ENCODE data around the gene ASPG.

ASPG gene

DNA sequence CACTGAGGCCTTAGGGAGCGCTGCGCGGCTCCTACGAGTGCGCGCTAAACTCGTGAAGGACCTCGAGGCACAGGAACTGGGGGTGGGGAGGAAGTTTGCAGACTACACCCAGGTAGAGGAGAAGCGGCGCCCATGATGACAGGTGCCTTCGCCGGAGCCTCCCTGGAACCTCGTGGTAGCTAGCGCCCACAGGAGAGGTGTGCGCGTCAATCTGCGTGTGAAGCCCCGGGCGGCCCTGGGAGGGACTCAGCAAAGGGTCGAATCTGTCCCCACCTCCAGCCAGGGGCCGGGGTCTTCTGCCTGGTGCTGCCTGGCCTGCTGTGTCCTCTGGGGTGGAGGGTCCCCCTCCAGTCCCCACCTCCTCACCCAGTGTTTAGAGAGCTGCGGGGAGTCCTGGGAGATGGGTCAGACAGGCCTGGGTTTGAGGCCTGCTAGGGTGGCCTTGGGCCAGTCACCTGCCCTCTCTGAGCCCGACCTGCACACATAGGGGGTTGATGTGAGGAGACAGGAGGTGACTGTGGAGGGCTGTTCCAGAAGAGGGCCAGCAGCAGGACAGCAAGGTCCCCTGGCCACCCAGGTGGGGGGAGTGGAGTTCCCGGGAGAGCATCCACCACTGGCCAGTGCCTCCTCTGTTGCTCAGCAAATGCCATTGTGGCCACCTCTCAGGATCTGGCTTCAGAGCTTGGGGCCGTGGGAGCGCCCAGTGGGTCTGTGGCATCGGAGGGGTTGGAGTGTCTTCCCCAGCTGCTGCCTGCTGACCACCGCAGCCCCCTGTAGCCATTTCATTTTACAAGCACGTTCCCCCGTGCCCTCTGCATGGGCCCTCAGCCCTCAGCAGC lies 32.7 kb downstream of the ASPG start:
- no peak for DNase-seq

DNA sequence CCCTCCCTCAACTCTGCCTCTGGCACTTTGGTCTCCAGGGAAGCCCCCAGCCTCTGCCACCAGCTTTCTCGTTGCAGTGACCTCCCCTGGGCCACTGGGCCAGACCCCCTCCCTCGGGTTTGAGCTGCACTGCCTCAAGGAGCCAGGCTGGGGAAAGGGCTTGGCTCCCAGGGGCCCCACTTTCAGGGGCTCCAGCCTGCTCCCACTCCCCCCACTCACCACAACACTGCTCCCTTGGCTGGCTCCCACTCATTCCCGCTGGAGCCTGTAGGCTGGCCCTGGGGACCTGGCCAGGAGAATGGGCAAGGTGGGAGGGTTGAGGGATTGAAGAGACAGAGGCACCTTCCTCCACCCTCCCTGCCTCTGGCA lies 33.6 kb downstream of the ASPG start:
- DNase-seq: no peak

DNA sequence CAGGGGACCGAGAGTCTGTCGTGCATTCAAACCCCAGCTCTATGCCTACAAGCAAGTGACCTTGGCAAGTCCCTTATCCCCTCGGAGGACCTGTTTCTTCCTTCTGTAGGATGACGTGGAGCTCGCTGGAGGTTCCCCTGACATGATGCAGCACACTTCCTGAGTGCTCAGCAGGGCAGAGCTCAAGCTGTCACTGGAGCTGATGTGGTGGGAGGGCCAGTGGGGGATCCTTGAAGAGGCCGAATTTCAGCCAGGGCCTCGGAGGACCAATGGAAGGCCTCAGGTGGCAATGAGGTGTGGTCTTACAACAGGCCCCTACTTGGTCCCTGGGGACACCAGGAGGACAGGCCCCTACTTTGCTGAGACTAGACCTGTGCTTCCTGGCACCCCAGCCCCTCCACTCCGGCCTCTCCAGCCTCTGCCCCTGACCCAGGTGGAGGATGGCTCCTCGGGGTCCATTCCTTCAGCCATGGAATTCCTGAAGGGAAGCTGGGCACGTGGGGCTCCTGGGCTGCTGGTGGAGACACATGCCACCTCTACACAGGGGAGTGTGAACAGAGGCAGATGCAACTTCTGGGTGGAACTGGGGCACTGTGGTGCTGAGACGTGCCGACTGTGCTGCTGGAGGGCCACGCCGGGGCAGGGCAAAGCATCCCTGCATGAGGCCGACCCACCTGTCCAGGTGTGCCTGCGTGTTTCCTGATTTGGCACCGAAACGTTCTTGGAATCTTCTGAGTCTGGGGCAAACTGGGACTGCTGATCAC lies 34.2 kb downstream of the ASPG start:
- DNase-seq: no peak

DNA sequence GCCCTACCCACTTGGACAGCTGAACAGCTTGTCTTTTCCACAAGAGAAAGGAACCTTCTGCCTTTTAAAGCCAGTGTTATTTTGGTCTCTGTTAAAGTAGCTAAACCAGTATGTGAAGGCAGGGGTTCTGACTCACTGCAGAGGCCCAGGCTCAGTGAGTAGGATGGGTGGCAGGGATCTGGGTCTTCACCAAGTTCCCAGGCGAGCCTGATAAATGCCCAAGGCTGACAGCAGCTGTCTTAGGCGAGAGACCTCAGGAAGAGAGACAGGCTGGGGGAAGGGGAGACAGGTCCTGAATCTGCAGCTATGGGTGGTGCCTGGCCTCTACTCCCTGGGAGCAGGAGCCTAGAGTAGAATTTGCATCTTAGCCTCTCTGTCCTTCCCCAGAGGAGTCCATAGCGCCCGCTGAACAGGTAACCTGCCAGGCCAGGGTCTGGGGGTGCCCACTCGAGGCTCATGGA lies 34.8 kb downstream of the ASPG start:
- no peak for DNase-seq

DNA sequence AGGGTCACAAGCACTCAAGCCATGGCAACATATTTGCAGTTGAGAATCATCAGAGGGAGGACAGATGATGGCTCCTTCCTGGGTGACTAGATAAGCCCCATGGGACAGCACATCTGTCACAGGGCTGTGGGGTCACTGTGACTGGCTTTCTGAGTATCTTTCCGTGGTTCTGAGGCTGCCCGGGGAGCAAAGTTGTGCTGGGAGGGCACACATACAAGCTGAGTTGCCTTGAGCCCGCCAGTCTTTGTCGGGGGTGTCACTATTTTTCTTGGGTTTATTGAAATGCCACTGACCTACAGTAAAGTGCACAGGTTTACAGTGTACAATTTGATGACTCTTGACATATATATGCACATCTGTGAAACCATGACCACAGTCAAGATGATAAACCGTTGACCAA lies 35.6 kb downstream of the ASPG start:
- no peak for DNase-seq

DNA sequence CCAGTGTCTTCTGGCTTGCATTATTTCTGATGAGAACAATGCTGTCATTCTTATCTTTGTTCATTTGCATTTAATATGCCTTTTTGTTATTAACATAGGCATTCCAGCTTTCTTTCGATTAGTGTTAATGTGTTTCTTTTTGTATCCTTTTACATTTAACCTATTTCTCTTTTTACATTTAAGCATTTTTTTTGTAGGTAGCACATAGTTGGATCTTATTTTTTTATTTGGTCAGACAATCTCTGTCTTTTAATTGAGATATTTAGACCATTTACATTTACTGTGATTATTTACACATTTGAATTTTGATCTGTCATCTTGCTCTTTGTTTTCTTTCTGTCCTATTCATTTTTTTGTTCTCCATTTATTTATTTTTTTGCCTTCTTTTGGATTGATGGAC lies 38.4 kb downstream of the ASPG start:
- DNase-seq: no peak

DNA sequence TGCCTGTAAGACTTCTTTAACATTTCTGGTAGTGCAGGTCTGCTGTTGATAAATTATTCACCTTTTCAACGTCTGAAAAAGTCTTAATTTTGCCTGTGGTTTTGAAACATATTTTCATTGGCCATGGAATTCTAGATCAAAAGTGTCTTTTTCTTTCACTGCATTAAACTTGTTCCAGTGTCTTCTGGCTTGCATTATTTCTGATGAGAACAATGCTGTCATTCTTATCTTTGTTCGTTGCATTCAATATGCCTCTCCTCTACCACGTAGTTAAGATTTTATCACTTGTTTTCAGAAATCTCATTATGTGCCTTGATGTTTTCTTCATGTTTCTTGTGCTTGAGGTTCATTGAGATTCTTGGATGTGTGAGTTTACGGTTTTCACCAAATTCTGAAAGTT lies 39.5 kb downstream of the ASPG start:
- no peak for DNase-seq

DNA sequence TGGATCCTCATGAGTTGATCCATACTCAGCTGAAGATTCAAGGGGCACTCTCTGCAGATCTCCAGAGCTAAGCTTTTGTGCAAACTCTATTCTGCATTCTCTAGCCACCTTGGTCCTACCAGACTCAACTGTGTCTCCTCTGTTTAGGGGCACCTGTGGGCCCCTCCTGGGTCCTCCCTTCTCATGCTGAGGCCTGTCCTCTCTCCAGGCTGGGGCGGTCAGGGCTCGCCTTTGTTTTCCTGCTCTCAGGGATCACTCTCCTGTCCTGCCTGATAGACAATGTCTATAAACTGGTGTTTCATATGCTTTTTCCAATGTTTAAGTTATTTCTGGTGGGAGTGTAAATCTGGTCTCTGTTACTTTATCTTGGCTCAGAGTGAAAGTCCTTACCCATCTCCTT lies 41.3 kb downstream of the ASPG start:
- DNase-seq: no peak

DNA sequence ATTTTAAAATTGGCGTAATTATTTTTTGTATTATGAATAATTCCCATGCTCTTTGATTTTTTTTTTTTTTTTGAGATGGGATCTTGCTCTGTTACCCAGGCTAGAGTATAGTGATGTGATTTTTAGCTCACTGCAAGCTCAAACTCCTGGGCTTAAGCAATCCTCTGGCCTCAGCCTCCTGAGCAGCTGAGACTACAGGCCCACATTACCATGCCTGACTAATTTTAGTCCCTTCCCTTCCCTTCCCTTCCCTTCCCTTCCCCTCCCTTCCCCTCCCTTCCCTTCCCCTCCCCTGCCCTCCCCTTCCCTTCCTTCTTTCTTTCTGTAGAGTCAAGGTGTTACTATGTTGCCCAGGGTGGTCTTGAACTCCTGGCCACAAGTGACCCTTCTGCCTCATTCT lies 43.5 kb downstream of the ASPG start:
- DNase-seq: no peak

DNA sequence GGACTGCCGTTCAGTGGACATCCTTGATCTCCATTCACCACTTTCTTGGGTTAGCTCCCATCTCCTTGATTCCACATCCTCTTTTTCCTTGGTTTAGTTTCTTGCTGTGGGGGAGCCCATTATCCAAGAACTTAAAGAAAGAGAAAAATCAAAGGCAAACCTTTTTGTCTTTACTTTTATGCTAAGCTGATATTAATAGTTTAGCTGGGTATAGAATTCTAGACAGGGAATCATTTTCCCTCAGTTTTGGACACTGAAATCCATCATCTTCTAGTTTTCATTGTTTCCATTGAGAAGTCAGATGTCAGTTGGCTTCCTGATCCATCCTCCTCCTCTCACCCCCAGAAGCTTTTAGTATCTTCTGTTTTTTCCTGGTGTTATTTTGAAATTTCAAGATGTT lies 44.1 kb downstream of the ASPG start:
- DNase-seq: no peak

DNA sequence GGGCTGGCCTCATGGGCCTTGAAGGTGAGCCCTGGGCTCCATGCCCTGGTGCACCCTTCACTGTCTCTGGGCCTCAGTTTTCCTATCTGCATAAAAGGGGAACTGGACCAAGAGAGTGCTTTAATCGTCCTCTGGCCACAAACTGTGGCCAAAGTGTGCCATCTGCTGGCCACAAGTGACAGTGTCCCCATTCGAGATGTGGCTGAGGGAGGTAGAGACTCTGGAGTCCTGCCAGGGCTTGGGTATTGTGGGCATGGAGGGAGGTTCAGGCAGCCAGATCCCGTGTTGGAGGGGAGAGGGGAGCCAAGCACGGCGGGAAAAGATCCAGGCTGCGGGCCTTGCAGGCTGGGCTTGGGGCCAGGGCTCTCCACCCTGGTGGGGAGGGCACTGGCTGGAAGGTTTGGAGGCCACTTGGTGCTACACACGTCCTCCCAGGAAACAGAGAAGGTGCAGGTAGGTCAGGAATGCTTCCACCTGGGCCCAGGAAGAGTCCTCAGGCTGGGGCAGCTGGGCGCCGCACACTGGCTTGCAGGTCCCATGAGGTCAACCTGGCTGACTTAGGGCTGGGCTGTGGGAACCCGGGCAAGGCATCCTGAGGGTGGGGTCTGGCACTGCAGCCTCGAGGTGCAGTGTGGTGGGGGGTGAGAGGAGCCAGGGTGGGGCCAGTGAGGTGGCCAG lies 45.6 kb downstream of the ASPG start:
- peak; percentile 49 for DNase-seq

DNA sequence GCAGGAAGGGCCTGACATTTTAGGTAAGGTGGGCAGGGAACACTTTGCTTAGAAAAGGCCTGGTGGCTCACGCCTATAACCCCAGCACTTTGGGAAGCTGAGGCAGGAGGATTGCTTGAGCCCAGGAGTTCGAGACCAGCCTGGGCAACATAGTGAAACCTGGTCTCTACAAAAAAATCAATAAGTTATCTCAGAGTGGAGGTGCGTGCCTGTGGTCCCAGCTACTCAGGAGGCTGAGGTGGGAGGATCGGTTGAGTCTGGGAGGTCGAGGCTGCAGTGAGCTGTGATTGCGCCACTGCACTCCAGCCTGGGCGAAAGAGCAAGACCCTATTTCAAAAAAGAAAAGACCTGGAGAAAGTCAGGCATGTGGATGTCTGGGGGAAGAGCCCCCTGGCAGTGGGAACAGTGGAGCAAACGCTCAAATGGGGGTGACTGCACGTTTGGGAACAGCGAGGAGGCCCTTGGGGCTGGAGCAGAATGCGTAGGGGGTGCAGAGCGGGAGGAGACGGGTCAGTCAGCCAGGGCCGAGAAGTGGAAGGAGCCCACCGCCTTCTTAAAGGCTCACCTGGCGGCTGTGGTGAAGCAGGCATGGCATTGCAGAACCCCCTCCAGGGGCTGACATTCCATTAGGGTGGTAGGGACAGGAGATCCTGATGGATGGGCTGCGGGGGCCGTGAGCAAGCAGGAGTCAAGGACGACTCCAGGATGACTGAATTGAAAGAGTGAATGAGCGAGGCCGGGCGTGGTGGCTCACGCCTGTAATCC lies 46.6 kb downstream of the ASPG start:
- DNase-seq: no peak

DNA sequence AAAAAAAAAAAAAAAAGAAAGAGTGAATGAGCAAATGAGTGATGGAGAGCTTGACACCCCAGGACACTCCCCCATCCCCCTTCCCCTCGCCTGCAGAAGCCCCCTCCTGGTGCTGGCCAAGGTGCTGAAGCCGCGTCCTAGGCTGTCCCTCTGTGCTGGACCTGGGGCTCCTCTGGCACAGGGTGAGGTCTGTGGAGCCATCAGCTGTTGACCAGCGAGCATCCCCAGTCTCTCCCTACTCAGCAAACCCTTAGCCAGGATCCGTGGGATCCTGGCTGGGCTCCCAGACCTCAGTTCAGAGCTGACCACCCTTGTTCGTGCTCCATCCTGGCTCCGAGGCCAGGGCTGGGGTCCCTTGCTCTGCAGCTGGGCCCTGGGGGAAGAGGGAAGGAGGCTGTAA lies 47.5 kb downstream of the ASPG start:
- no peak for DNase-seq

DNA sequence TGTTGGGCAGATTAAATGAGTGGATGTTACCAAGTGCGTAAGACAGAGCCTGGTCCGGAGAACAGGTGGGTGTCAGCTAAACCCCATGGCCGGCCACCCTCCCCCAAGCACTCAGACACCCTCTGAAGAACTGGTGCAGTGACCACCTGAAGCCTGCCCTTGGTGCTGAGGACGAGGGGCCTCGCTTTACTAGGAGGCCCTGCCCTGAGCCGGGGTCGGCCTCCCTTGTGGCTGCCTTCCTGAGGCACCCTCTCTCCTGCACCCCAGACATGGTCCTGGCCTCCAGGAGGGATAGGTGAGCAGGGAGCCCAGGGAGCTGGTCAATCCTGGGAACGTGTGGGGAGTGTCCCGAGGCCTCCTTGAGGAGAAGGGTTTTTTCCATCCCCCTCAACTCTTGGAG lies 48.0 kb downstream of the ASPG start:
- DNase-seq: no peak

DNA sequence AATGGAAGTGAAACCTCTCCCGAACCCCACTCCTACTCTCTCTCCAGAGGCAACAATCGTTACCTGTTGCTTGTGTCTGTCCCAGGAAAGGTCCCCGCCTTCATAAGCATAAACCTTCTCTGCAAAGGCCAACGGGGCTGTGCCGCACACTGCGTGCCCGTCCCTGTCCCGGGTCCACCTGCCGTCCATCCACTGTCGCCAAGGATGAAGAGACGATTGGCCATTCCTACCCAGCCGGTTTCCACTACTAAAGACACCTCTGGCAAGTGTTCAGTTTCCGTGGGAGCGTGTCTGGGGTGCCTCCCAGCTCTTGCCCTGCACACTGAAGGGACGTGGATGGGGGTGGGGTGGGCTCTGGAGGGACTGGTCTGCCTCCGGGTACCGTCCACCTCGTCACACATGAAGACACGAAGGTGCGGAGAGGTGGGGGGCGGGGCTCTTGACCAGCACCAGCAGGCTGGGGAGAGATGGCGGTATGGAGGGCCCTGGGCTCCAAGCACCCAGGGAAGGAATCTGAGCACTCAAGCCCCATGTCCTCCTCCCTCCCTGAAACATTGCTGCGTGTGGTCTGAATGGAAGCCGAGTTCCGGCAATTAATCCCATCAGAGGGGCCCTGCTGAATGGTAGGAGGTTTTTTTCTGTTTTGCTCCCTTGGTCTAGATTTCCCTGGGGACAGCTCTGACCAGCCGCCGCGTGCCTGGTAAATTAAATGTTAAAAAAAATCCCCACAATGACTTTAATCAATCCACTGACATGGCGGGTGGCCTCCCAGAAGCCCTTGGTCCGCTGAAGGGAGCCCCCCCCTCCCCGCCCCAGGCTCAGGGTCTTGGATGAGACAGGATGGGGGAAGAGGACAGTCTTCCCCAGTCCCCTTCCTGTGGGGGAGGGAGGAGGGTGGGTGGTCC lies 48.8 kb downstream of the ASPG start:
- DNase-seq: no peak

DNA sequence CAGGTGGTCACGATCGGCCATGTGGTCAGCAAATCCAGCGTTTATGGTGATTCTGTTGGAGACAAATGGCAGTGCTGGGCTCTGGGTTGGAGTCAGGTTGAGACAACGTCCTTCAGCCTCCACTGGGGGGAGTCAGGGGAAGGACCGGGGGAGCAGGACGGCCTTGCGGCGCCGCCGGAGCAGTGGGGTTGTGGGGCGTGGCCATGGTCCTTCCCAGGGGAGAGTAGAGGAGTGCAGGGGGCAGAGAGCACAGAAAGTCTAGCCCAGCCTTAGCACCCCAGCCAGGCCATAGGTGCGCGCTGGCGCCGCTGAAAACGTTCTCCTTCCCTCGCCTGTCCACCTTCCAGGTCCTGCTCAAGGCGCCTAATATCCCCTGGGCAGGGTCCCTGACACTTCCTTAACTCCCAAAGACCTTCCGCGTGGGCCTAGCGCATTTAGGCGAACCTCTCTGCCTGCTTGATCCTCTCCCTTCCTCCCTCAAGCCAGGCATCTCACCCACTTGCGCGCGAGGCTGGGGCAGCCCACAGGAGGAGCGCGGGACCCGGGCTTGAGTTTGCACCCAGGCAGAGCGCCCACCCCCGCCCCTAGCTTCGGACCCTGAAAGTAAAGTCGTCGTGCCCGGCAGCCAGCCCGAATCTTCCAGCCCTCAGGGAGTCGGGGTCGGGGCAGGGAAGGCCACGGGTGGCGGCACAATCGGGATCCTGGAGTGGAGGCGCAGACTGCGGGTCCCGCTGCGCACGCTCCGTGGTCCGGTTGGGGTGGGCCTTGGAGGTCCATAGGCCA lies 49.8 kb downstream of the ASPG start:
- DNase-seq: no peak

DNA sequence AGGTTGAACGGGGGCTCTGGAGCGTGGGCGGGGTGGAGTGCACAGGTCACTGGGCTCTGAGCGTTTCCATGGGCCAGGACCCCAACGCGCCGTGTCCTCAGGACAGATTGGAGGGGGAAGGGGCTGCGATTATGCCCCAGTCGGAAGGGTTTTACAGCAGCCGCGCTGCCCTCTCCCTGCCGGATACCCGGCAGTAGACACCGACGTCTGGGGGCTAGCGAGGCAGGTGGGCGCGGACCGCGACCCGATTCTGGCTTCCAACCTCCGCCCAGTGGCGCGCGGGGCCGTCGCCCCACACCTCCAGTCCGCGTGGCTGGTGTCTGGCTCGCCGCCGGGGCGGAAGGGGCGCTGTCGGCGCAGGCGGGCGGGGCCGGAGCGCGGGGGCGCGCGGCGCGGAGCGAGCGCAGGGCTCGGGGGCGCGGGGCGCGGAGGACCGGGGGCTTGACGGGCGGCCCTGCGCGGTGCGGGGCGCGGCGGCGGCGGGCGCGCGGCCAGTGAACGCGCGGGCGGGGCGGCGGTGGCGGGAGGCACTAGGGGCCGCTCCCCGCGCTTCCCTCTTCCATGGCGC lies 50.5 kb downstream of the ASPG start:
- no peak for DNase-seq

DNA sequence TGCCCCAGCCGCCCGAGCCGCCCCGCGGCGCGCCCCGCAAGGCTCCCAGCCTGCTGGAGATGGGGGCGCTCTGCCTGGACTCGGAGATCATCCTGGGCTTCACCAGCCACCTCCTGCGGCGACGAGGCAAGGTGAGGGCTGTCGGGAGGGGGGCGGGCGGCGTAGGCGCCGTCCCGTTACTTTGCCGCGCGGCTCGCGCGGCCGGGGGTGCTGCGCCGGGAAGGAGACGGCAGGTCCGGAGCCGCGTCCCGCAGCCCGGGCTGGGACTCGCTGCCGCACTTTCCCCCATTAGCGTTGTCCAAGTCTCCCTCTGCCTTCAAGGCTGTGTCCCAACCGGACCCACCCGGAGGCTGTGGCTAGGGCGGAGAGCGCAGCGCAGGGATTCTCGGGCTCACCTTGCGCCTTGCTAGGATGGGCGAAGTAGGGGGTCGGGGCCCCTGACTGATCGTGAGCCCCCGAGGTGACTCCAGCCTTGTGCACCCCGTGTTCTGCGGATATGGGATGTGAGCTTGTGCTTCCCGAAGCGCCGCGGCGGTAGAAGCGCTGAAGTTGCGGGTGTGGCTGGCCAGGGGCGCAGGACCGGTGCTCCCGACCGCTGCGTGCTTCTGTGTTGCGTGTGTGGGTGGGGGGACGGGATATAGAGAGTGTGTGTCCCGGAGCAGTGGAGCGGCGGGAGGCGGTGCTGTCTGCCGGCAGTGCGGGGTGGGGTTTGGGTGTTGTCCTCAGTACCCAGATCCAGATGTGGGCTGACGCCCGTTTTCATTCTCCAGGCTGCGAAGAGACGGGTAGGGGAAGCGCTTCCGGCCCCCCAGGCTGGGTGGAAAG lies 51.2 kb downstream of the ASPG start:
- no peak for DNase-seq

DNA sequence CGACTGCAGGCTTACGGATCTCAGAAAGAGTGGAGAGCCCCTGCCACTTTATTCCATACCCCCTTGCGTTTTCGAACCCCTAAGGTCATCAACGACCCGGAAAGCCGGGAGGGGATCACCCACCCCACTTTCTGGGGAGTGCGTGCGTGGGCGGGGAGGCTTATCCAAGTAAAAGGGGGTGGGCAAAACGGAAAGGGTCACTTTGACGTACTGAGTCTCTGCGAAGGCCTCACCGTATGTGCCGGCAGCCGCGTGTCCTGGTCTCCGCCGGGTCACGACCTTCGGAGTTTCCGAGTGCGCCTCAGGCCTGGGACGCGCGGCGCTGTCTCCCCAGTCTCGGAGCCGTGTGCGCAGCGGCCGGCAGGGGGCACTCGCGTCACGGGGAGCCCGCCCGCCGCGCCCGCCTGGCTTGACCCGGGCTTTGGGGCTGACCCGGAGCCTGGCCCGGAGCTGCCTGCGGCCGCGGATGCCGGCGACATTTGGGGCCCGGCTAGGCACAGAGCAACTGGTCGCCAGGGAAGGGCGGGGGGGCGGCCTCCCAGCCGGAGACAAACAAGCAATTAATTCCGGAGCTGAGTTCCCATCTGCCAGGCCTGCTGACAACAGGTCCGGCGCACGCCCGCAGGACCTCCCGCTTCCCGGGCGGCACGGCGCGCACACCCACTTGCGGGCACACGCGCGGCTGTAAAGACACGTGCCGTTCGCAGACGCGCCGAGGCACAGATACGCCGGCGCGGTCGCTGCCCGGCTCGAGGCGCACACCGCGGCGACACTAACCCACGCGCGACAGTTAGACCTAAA lies 52.0 kb downstream of the ASPG start:
- DNase-seq: peak; percentile 18
